IMR-90 (cell line): ENCODE results near the gene GPX3. TPM values are rescaled to one million over a fixed set of nuclear protein-coding genes. Genes with fewer than 3 reads are reported as not detected.

Source experiments
- ATAC-seq: fragments of 200-7000 bp; cut with Tn5 transposase; 2 replicates; pipeline ENCODE4 v1.9.1; 2020; ENCODE audit warnings: low read depth, mild to moderate bottlenecking, moderate library complexity
- BruUV-seq: library from RNA; stranded (reverse); fragments of 400-500 nt; replicated peaks from 2 replicates; lab custom pipeline; 2021; lab: Mats Ljungman, UMichigan
- CTCF ChIA-PET: fragments of 300-600 bp; formaldehyde crosslinking; extraction: SDS; loops from one replicate; lab custom pipeline; 2021; ENCODE audit warnings: antibody characterized with exemption; lab: Yijun Ruan, JAX
- POLR2A ChIA-PET: fragments of 300-600 bp; sonication (Branson Sonifier 250); formaldehyde crosslinking; loops from one replicate; lab custom pipeline; 2022; ENCODE audit warnings: antibody characterized with exemption; ENCODE audit not compliant: unreplicated experiment; lab: Charles Lee
- DNase-seq: peaks from one replicate; pipeline ENCODE4 v3.0.0; 2013
- H2AFZ ChIP-seq: replicated peaks from 2 replicates; pipeline ENCODE3; 2013; ENCODE audit warnings: low read length, mild to moderate bottlenecking; ENCODE audit not compliant: poor library complexity
- H2AK5ac ChIP-seq: 2 replicates; pipeline ENCODE4 v1.6.1; 2013; ENCODE audit warnings: low read depth, low read length, inconsistent platforms
- H2AK9ac ChIP-seq: replicated peaks from 2 replicates; pipeline ENCODE3; 2013; ENCODE audit warnings: mild to moderate bottlenecking, low read depth, low read length, moderate library complexity; ENCODE audit not compliant: poor library complexity
- H2BK120ac ChIP-seq: 2 replicates; pipeline ENCODE4 v1.6.1; 2013; ENCODE audit warnings: low read depth, low read length, inconsistent platforms
- H2BK15ac ChIP-seq: 3 replicates; pipeline ENCODE4 v1.6.1; 2013; ENCODE audit warnings: low read depth, low read length, inconsistent platforms
- H2BK20ac ChIP-seq: 2 replicates; pipeline ENCODE4 v1.6.1; 2013; ENCODE audit warnings: low read depth, mild to moderate bottlenecking, inconsistent platforms, low read length, moderate library complexity
- H2BK5ac ChIP-seq: 2 replicates; pipeline ENCODE4 v1.6.1; 2013; ENCODE audit warnings: mild to moderate bottlenecking, low read depth, low read length, inconsistent platforms; ENCODE audit not compliant: poor library complexity, severe bottlenecking
- H3K14ac ChIP-seq: replicated peaks from 2 replicates; pipeline ENCODE4 v1.6.1; 2013; ENCODE audit warnings: low read depth, low read length, inconsistent platforms
- H3K18ac ChIP-seq: 2 replicates; pipeline ENCODE4 v1.6.1; 2013; ENCODE audit warnings: low read depth, low read length, control low read depth
- H3K23ac ChIP-seq: 2 replicates; pipeline ENCODE4 v1.6.1; 2013; ENCODE audit warnings: low read depth, low read length, inconsistent platforms
- H3K27ac ChIP-seq: 2 replicates; pipeline ENCODE4 v1.5.1; 2013; ENCODE audit warnings: mild to moderate bottlenecking, control low read depth, low read length; ENCODE audit not compliant: insufficient read depth
- H3K27me3 ChIP-seq: 2 replicates; pipeline ENCODE4 v1.6.1; 2013; ENCODE audit warnings: low read length; ENCODE audit not compliant: control insufficient read depth, insufficient read depth
- H3K36me3 ChIP-seq: 2 replicates; pipeline ENCODE4 v1.6.1; 2013; ENCODE audit warnings: low read length, mixed read lengths; ENCODE audit not compliant: control insufficient read depth, insufficient read depth
- H3K4ac ChIP-seq: 2 replicates; pipeline ENCODE4 v1.6.1; 2013; ENCODE audit warnings: low read depth, low read length, inconsistent platforms
- H3K4me1 ChIP-seq: 2 replicates; pipeline ENCODE4 v1.6.1; 2013; ENCODE audit warnings: low read length, mixed read lengths; ENCODE audit not compliant: control insufficient read depth, insufficient read depth
- H3K4me2 ChIP-seq: 2 replicates; pipeline ENCODE4 v1.6.1; 2013; ENCODE audit warnings: low read depth, mild to moderate bottlenecking, control low read depth, low read length, moderate library complexity
- H3K4me3 ChIP-seq: 2 replicates; pipeline ENCODE4 v1.5.1; 2013; ENCODE audit warnings: low read depth, mild to moderate bottlenecking, control low read depth, low read length, moderate library complexity; ENCODE audit not compliant: insufficient read depth
- H3K56ac ChIP-seq: 2 replicates; pipeline ENCODE4 v1.6.1; 2013; ENCODE audit warnings: low read length, inconsistent platforms; ENCODE audit not compliant: insufficient read depth; ENCODE audit errors: extremely low read depth
- H3K79me1 ChIP-seq, 2 experiments: 2 replicates each; pipeline ENCODE4 v1.6.1; 2013; ENCODE audit warnings: low read length in 2 of 2, inconsistent platforms in 1 of 2, low read depth in 1 of 2
- H3K9ac ChIP-seq: 2 replicates; pipeline ENCODE4 v1.6.1; 2013; ENCODE audit warnings: low read depth, low read length, control low read depth
- H3K9me1 ChIP-seq: 2 replicates; pipeline ENCODE4 v1.6.1; 2013; ENCODE audit warnings: low read length, inconsistent platforms; ENCODE audit not compliant: insufficient read depth
- H3K9me3 ChIP-seq: 2 replicates; pipeline ENCODE4 v1.6.1; 2013; ENCODE audit warnings: low read length; ENCODE audit not compliant: control insufficient read depth, insufficient read depth
- H4K20me1 ChIP-seq: 2 replicates; pipeline ENCODE4 v1.6.1; 2013; ENCODE audit warnings: low read length, inconsistent platforms; ENCODE audit not compliant: insufficient read depth
- H4K5ac ChIP-seq: 2 replicates; pipeline ENCODE4 v1.6.1; 2013; ENCODE audit warnings: mild to moderate bottlenecking, low read depth, low read length, control low read depth
- H4K8ac ChIP-seq, 2 experiments: 2 replicates each; pipeline ENCODE4 v1.6.1; 2013; ENCODE audit warnings: low read depth in 2 of 2, low read length in 2 of 2, control low read depth in 1 of 2, inconsistent platforms in 1 of 2
- H4K91ac ChIP-seq: 2 replicates; pipeline ENCODE4 v1.6.1; 2013; ENCODE audit warnings: low read depth, low read length, inconsistent platforms; ENCODE audit not compliant: insufficient read depth
- BHLHE40 ChIP-seq: fragments of 150-350 bp; IDR thresholded peaks from 2 replicates; pipeline ENCODE4 v1.6.1; 2016; ENCODE audit warnings: mild to moderate bottlenecking, low read depth, low read length
- CEBPB ChIP-seq: IDR thresholded peaks from 2 replicates; pipeline ENCODE4 v1.6.1; 2012; ENCODE audit warnings: low read depth, low read length, improper control_type of control experiment
- CHD1 ChIP-seq: IDR thresholded peaks from 2 replicates; pipeline ENCODE4 v1.6.1; 2012; ENCODE audit warnings: low read depth, low read length, improper control_type of control experiment
- CTCF ChIP-seq: conservative IDR thresholded peaks from 2 replicates; pipeline ENCODE4 v1.5.1; 2012; ENCODE audit warnings: mild to moderate bottlenecking, low read depth, low read length, improper control_type of control experiment
- ELK1 ChIP-seq: fragments of 150-350 bp; IDR thresholded peaks from 2 replicates; pipeline ENCODE4 v1.6.1; 2016; ENCODE audit warnings: low read depth, mild to moderate bottlenecking, low read length, moderate library complexity, borderline replicate concordance
- FOS ChIP-seq: fragments of 150-350 bp; IDR thresholded peaks from 2 replicates; pipeline ENCODE4 v1.6.1; 2016; ENCODE audit warnings: low read depth, low read length
- MAFK ChIP-seq: IDR thresholded peaks from 2 replicates; pipeline ENCODE4 v1.6.1; 2012; ENCODE audit warnings: low read depth, low read length, improper control_type of control experiment
- MAZ ChIP-seq: IDR thresholded peaks from 2 replicates; pipeline ENCODE4 v1.6.1; 2012; ENCODE audit warnings: low read depth, mild to moderate bottlenecking, low read length, improper control_type of control experiment, moderate library complexity, borderline replicate concordance
- MXI1 ChIP-seq: IDR thresholded peaks from 2 replicates; pipeline ENCODE4 v1.6.1; 2012; ENCODE audit warnings: low read depth, mild to moderate bottlenecking, low read length, moderate library complexity, borderline replicate concordance
- NFE2L2 ChIP-seq: fragments of 150-350 bp; IDR thresholded peaks from 2 replicates; pipeline ENCODE4 v1.6.1; 2016; ENCODE audit warnings: low read depth, mild to moderate bottlenecking, low read length
- POLR2A ChIP-seq: IDR thresholded peaks from 2 replicates; pipeline ENCODE4 v1.6.1; 2012; ENCODE audit warnings: mild to moderate bottlenecking, low read depth, low read length
- RAD21 ChIP-seq: IDR thresholded peaks from 2 replicates; pipeline ENCODE4 v1.6.1; 2012; ENCODE audit warnings: low read length, improper control_type of control experiment
- RCOR1 ChIP-seq: IDR thresholded peaks from 2 replicates; pipeline ENCODE4 v1.6.1; 2012; ENCODE audit warnings: mild to moderate bottlenecking, low read length, improper control_type of control experiment; ENCODE audit not compliant: insufficient replicate concordance
- RFX5 ChIP-seq: IDR thresholded peaks from 2 replicates; pipeline ENCODE4 v1.8.0; 2012; ENCODE audit warnings: low read depth, mild to moderate bottlenecking, low read length, moderate library complexity
- SMC3 ChIP-seq: fragments of 150-350 bp; IDR thresholded peaks from 2 replicates; pipeline ENCODE4 v1.6.1; 2016; ENCODE audit warnings: low read depth, mild to moderate bottlenecking, antibody characterized with exemption, low read length, moderate library complexity
- USF2 ChIP-seq: fragments of 150-350 bp; IDR thresholded peaks from 2 replicates; pipeline ENCODE4 v1.6.1; 2017; ENCODE audit warnings: mild to moderate bottlenecking, antibody characterized with exemption, low read length, low read depth
- WGBS, 2 experiments: methylation state at CpG; one replicate each; pipeline versions ENCODE4 v1.1.5 to v1.1.7; 2013; ENCODE audit warnings: missing lambda C conversion rate in 2 of 2; ENCODE audit not compliant: insufficient read length in 1 of 2; ENCODE audit errors: extremely low coverage in 2 of 2; 5-methylcytosine and 5-hydroxymethylcytosine counted together
- dilution Hi-C: fragments of 300-500 bp; cut with HindIII; formaldehyde crosslinking; loops from one replicate; pipeline ENCODE4 v1.14.3; 2018; ENCODE audit warnings: low sequenced_read_pairs; ENCODE audit not compliant: unreplicated experiment
- in situ Hi-C: fragments of 300-500 bp; cut with MboI; formaldehyde crosslinking; loops from 3 replicates; pipeline ENCODE4 v1.14.3; 2019; ENCODE audit warnings: low sequenced_read_pairs, inconsistent platforms, mixed read lengths
- intact Hi-C: fragments of 100-400 bp; cut with micrococcal nuclease; formaldehyde crosslinking; loops from 2 replicates; pipeline ENCODE4 v1.10.0; 2022
- polyA plus RNA-seq, 3 experiments: library from polyadenylated mRNA; depleted of rRNA; stranded (reverse); fragments of >200 nt; gene quantifications; 2 replicates each; pipeline ENCODE4 v1.2.3, GENCODE V29; 2012; ENCODE audit warnings: low replicate concordance in 1 of 3
- total RNA-seq: library from RNA; depleted of rRNA; stranded (reverse); fragments of >200 nt; gene quantifications from 2 replicates; pipeline ENCODE4 v1.2.3, GENCODE V29; 2012

Gene GPX3
- total and polyA plus RNA-seq, 2 of the 4 experiments (the other 2 are of a cell fraction), result 0.36 to 1.0 TPM

GRCh38 chr5:151038412-151038745, 18.0 kb downstream of the GPX3 start:
- H2AFZ ChIP-seq, result no peak overlapping the region
- H3K79me1 ChIP-seq, result peaks cover 3 to 47% of the 10 kb centered on the region in 2 experiments; a peak in 2 of 4 replicates
- intact Hi-C loops (no loop called here), dilution Hi-C loops (no loop called here), in situ Hi-C loops (no loop called here)
- H3K4me1 ChIP-seq, result peaks cover 27% of the 10 kb centered on the region
- H3K27ac ChIP-seq, result peak overlapping the region; percentile 43
- no peak overlapping the region for H3K4me3 ChIP-seq
- no peak overlapping the region for H2BK15ac ChIP-seq
- H3K9me1 ChIP-seq, result peaks cover 35% of the 10 kb centered on the region
- H3K9me3 ChIP-seq, result no peaks in the 10 kb centered on the region
- no peak overlapping the region for H3K56ac ChIP-seq
- no peak overlapping the region for H4K91ac ChIP-seq
- H4K20me1 ChIP-seq, result peaks cover 22% of the 10 kb centered on the region
- H3K14ac ChIP-seq, result peak overlapping the region; percentile 51
- H2AK9ac ChIP-seq, result peak overlapping the region; percentile 48
- peak overlapping the region; percentile 1 for H2BK5ac ChIP-seq
- DNase-seq (no peak), ATAC-seq (no peak)
- peak overlapping the region; percentile 4; the same call in 1 of the 2 replicates for H3K4me2 ChIP-seq
- H2BK120ac ChIP-seq, result peak overlapping the region; percentile 53
- POLR2A ChIA-PET, result no interaction called here
- H3K18ac ChIP-seq, result peak overlapping the region; percentile 1; the same call in 1 of the 2 replicates
- CTCF ChIA-PET, result interaction anchor here (0.8 to 1.3 kb wide), 2 partner anchors 14 to 36 kb away, joined by 3 read pairs; no protein-coding TSS in a partner anchor
- peak overlapping the region in 1 of 2 experiments; percentile 31; a peak in 1 of 4 replicates for H4K8ac ChIP-seq
- H2BK20ac ChIP-seq, result no peak overlapping the region
- peak overlapping the region; percentile 67 for H3K4ac ChIP-seq
- WGBS, 2 experiments, result 30% methylated on average over 3 of the region's 8 CpGs; no CpG with 5 or more reads in 1 of the 2 experiments
- no peaks in the 10 kb centered on the region for H3K27me3 ChIP-seq
- H3K36me3 ChIP-seq, result peaks cover 67% of the 10 kb centered on the region
- H3K23ac ChIP-seq, result no peak overlapping the region
- peak overlapping the region; percentile 11; the same call in 1 of the 2 replicates for H3K9ac ChIP-seq
- 0 out of 2 replicates have a peak overlapping the region, but pooled peaks have one; percentile 14 for H2AK5ac ChIP-seq
- TF ChIP-seq CHD1 (no peak), FOS (no peak), ELK1 (no peak), RCOR1 (no peak), NFE2L2 (no peak), USF2 (no peak), SMC3 (no peak), RAD21 (no peak), MXI1 (no peak), RFX5 (no peak), BHLHE40 (no peak), CTCF (no peak), POLR2A (no peak), CEBPB (no peak), MAFK (no peak), MAZ (no peak)
- BruUV-seq, result no TSS peak
- no peak overlapping the region for H4K5ac ChIP-seq
